ENCODE data around the gene RALGPS1.
"Not testable (repeated sequence)": the region's sequence is repeated elsewhere in the genome, so short reads cannot be mapped to it uniquely, and the experiment has no call there.

The RALGPS1 gene

DNA sequence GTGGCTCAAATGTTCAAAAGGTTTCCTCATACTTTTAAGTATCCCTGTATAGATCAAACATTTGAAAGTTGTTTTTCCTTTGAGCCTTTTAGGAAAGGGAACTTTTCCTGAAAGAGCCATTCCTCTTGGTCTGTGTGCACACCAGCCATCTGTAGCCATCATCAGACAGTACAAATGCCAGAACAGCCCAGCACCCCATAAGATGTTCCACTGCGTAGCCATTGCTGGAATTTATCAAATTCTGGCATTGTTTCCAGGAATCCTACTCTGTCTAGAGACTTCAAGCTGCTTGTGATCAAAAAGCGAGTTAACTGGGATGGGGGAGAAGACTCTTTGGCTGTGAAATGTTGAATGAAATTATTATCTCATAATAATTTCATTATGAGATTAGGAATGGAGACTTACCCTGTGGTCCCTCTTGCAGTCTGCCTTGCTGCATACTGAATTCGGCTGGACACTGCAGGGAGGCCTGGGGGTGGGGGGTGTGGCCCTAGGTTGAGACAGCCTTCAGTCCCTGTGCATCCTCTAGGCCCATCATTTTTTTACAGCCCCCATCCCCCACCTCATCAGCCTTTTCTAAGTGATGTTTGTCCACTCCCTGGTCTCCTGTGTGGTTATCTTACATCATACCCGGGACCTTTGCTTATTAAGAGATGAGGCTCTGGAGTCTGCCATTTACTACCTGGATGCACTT lies 99.8 kb downstream of the RALGPS1 start:
- no peak overlapping the region for H3K27ac ChIP-seq
- TF ChIP-seq, protein P1, sequence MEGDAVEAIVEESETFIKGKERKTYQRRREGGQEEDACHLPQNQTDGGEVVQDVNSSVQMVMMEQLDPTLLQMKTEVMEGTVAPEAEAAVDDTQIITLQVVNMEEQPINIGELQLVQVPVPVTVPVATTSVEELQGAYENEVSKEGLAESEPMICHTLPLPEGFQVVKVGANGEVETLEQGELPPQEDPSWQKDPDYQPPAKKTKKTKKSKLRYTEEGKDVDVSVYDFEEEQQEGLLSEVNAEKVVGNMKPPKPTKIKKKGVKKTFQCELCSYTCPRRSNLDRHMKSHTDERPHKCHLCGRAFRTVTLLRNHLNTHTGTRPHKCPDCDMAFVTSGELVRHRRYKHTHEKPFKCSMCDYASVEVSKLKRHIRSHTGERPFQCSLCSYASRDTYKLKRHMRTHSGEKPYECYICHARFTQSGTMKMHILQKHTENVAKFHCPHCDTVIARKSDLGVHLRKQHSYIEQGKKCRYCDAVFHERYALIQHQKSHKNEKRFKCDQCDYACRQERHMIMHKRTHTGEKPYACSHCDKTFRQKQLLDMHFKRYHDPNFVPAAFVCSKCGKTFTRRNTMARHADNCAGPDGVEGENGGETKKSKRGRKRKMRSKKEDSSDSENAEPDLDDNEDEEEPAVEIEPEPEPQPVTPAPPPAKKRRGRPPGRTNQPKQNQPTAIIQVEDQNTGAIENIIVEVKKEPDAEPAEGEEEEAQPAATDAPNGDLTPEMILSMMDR (conservative IDR thresholded peaks at IDR 0.05) = no peak

GRCh38 chr9:127014910-127015540 lies 100.4 kb downstream of the RALGPS1 start:
- TF ChIP-seq, protein P1 (conservative IDR thresholded peaks at IDR 0.05) = no peak
- H3K27ac ChIP-seq = no peak overlapping the region

GRCh38 chr9:127015921-127016512 lies 101.4 kb downstream of the RALGPS1 start:
- TF ChIP-seq, protein P1 (conservative IDR thresholded peaks at IDR 0.05) = no peak
- no peak overlapping the region for H3K27ac ChIP-seq

GRCh38 chr9:127017979-127018378 lies 103.4 kb downstream of the RALGPS1 start:
- not testable (repeated sequence) for H3K27ac ChIP-seq

DNA sequence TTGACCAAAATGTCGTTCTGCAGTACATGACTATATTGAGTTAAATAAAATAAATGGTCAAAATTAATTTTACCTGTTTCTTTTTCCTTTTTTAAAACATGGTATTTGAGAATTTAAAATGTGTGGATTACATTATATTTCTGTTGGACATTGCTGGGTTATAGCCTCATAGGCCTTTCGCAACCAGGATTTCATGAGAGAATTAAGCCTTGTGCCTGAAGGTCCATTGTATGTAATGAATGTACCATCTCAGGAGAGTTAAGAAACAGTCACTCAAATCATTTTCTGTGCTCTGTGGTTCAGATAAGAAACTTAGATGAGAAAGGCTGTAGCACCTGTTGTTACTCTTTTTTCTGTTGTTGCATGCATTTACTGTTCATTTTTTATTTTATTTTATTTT lies 104.4 kb downstream of the RALGPS1 start:
- H3K27ac ChIP-seq = no peak overlapping the region
- TF ChIP-seq, protein P1 (conservative IDR thresholded peaks at IDR 0.05) = no peak

DNA sequence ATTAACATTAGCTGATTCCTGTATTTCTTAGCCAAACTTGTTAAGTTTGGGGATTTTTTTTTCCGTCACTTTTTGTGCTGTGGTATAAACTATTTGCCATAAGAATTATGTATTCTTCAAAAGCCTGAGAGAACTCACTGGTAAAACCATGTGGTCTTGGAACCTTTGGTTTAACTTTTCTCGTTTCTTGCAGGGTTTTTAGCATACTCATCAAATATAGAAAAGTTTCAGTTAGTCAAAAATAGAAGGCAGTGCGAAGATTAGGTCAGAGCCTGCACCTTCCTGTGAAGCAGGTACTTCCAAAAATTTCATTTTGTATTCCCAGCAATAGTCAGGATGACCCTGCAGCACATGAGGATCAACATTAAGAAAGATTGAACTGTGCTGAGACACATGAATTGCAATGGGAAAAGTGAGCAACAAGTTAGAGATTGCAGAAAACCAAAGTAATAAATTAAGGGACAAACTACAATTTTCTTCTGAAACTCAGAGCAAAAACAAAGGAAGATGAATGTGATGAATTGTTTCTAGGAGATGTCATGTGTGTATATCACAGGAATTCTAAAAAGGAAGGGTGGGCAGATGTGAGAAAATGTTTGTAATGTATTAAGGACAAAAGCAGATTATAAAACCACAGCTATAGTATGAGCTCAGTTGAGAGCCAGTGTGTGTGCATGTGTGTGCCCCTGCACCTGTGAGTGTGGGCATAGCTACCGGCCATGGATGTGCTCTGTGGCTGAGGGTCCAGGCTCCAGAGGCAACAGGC lies 105.6 kb downstream of the RALGPS1 start:
- TF ChIP-seq, protein P1 (conservative IDR thresholded peaks at IDR 0.05) = no peak
- H3K27ac ChIP-seq = no peak overlapping the region; the same call in 1 of the 2 replicates

GRCh38 chr9:127020802-127021078 lies 106.2 kb downstream of the RALGPS1 start:
- no peak overlapping the region; the same call in 1 of the 2 replicates for H3K27ac ChIP-seq
- TF ChIP-seq, protein P1 (conservative IDR thresholded peaks at IDR 0.05) = no peak

Data from VCaP (cell line).